GM12873 (cell line): ENCODE measurements around the gene SLC35G6.

Experiments used
- TF ChIP-seq, protein P1 (sequence below): IDR thresholded peaks from 2 replicates; pipeline ENCODE4 v1.5.1; 2012; ENCODE audit warnings: low read depth, mild to moderate bottlenecking, moderate library complexity, low read length, control low read depth; ENCODE audit not compliant: insufficient read depth; ENCODE audit errors: missing control alignments

SLC35G6 gene

DNA sequence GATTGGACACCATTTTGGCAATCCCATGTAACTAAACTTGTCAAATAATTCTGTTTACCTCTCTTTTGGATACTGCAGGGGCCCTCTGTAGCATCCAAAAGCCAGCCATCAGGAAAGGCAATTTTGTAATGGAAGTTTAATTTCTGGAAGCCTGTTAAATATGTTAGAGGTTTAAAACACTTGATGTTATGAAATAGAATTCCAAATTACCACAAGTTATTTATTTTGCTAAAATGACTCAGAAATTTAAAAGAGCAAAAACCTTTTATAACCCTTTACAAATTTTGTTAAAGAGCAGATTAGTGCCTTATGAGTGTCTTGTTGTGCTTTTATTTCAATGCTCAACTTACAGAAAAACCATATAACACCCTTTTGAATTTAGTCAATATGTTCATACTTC, 47.6 kb downstream of the SLC35G6 start:
- TF ChIP-seq, protein P1, sequence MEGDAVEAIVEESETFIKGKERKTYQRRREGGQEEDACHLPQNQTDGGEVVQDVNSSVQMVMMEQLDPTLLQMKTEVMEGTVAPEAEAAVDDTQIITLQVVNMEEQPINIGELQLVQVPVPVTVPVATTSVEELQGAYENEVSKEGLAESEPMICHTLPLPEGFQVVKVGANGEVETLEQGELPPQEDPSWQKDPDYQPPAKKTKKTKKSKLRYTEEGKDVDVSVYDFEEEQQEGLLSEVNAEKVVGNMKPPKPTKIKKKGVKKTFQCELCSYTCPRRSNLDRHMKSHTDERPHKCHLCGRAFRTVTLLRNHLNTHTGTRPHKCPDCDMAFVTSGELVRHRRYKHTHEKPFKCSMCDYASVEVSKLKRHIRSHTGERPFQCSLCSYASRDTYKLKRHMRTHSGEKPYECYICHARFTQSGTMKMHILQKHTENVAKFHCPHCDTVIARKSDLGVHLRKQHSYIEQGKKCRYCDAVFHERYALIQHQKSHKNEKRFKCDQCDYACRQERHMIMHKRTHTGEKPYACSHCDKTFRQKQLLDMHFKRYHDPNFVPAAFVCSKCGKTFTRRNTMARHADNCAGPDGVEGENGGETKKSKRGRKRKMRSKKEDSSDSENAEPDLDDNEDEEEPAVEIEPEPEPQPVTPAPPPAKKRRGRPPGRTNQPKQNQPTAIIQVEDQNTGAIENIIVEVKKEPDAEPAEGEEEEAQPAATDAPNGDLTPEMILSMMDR: no peak

DNA sequence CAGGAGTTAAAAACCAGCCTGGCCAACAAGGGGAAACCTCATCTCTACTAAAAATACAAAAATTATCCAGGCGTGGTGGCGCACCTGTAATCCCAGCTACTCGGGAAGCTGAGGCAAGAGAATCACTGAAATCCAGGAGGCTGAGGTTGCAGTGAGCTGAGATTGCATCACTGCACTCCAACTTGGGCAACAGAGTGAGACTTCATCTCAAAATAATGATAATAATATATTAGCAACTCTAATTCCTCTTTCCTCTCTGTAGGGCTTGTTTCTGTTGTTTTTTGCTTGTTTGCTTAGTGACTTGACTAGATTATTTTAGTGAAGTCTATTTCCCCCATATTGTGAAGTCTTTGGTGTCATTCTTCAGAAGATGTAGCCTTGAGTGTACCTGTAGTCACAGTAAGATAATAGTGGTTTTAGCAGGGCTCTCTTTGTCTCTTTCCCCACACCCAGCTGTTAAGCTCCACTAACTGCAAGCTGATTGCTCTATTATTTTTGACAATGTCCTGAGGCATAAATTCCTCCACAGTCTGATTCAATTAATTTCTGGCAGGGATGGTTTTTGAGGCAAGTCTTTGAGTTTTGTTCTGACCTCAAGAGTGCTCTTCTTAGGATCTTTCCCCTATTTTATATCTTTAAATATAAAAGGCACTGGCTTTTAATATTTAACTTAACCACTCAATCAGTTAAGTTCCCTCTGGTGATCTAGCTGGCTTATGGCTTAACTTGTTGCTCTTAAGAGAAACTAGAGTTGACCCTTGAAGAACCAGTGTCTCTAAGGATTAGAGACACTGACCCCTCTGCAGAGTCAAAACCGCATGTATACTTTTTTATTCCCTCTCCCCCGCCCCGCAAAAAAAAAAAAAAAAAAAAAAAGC, 49.0 kb downstream of the SLC35G6 start:
- TF ChIP-seq, protein P1: no peak
